Stimulated activated effector memory CD8-positive, alpha-beta T cell treated with anti-CD3 and anti-CD28 coated beads, Interleukin-12 subunit alpha, Interleukin-12 subunit beta, amount 100 ng/mL, for 72 hours (primary cell): ENCODE measurements around the gene ABR.

ENCODE experiments used
- ATAC-seq: fragments of 150-1000 bp; cut with Tn5 transposase; 2 replicates; pipeline ENCODE4 v1.10.0; 2021
- DNase-seq, 2 donors: peaks; one replicate each; pipeline ENCODE4 v3.0.0; 2021 to 2022; ENCODE audit warnings: low spot score in 2 of 2
- H3K27ac Mint-ChIP-seq: one replicate; pipeline ENCODE4 v1.8.0; 2022; ENCODE audit warnings: mild to moderate bottlenecking, mixed read lengths
- H3K36me3 Mint-ChIP-seq: one replicate; pipeline ENCODE4 v1.8.0; 2022; ENCODE audit warnings: mild to moderate bottlenecking, mixed read lengths
- H3K4me1 Mint-ChIP-seq: one replicate; pipeline ENCODE4 v1.8.0; 2022; ENCODE audit warnings: mixed read lengths
- H3K4me3 Mint-ChIP-seq: one replicate; pipeline ENCODE4 v1.8.0; 2022; ENCODE audit warnings: mild to moderate bottlenecking, mixed read lengths
- H3K9me3 Mint-ChIP-seq: one replicate; pipeline ENCODE4 v1.8.0; 2022; ENCODE audit warnings: mixed read lengths

ABR gene

DNA sequence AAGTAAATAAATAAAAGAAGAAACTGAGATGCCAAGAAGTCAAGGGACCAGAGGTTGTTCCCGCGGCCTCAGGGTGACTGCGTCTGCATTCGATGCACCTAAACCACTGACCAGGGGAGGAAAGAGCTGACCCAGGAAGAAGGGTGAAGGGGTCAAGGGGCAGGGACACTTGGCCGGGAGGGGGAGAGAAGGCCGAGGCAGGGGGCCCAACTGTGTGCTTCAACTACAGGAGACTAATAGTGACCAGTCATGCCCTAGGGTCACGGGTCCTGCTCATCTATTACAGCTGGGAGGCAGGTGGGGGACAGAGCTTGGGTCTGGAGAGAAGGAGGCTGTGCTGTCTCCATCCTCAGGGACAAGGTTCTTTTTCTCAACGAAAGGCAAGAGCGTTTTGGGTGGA, 138.0 kb downstream of the ABR start:
- no peaks in the 10 kb centered on the region for H3K9me3 Mint-ChIP-seq
- H3K4me1 Mint-ChIP-seq = peaks cover 14% of the 10 kb centered on the region
- no peak overlapping the region for H3K4me3 Mint-ChIP-seq
- ATAC-seq (no peak), DNase-seq (no peak)
- peaks cover 29% of the 10 kb centered on the region for H3K36me3 Mint-ChIP-seq
- H3K27ac Mint-ChIP-seq = no peak overlapping the region

DNA sequence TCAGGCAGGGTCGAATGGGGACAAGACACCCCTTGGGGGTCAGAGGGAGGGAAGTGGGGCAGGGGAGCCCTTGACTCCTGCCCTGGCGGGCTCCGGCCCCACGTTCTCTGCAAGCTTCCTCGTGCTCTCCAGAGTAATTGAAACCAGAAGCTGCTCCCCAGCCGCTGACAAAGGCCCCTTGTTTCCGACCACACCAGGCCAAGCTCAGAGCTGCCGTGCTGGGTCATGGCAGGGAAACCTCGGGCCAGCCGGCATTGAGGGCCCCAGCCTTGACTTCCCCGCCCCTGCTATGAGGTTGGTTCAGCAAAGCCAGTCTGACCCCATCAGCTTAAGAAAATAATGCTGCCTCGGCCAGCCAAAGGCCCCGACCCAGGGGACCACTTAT, 139.6 kb downstream of the ABR start:
- Mint-ChIP-seq H3K27ac (no peak overlapping the region), H3K4me3 (no peak overlapping the region), H3K36me3 (peaks cover 28% of the 10 kb centered on the region), H3K9me3 (no peaks in the 10 kb centered on the region), H3K4me1 (peaks cover 14% of the 10 kb centered on the region)
- DNase-seq (no peak), ATAC-seq (no peak)

DNA sequence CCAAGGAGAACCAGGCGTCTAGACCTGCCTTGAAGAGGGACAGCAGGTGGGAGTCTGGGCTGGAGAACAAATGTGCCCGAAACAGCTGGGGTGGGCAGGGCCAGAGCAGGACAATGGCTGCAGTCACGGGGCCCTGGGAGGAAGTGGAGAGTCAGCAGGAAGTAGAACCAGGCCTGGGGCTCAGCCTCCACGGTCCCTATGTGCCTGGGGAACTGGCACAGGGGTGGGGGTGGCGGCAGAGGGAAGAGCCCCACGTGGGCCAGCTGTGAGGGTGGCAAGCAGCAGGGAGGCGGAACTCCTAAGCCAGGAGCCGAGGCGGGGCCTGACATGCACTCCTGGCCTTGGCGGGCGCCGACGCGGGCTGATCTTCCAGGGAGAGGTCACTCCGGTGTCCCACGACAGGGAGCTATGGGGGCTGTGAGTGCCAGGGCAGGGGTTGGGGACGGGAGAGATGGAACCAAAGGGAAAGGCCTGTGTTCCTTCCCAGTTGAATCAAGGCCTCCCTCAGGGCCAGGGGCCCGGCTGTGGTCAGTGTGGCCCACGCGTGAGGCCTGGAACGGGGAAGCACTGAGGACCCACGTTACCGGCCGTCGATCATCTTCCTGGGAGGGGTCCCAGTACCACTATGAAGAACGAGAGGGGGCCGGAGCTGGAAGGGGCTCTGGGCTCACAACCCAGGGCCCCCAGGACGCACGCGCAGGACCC, 140.1 kb downstream of the ABR start:
- peaks cover 27% of the 10 kb centered on the region for H3K36me3 Mint-ChIP-seq
- no peak for ATAC-seq

DNA sequence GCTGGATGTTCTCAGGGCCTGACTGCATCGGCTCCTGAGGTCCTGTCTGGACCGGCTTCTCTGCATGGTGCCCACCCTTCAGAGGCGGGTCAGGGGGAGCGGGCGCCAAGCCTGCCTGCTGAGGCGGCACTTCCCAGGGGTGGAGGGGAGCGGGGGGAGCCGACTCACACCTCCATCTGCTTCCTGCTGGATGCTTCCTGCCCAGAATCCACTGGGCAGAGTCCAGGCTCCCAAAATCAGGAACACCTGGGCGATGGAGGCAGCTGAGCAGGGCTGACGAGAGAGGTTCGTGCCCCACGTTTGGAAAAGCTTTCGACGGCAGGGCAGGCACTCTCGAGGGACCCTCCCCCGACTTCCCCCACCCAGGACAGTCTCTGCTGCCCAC, 140.7 kb downstream of the ABR start:
- Mint-ChIP-seq H3K36me3 (peaks cover 24% of the 10 kb centered on the region), H3K9me3 (no peaks in the 10 kb centered on the region), H3K4me1 (peaks cover 15% of the 10 kb centered on the region), H3K27ac (peak overlapping the region; percentile 23), H3K4me3 (no peak overlapping the region)
- ATAC-seq (no peak), DNase-seq (no peak)

More for the DNA sequence above, 140.1 kb downstream of the ABR start:
- Mint-ChIP-seq H3K4me1 (peaks cover 14% of the 10 kb centered on the region), H3K27ac (peak overlapping the region; percentile 23), H3K9me3 (no peaks in the 10 kb centered on the region), H3K4me3 (no peak overlapping the region)
- DNase-seq = no peak

DNA sequence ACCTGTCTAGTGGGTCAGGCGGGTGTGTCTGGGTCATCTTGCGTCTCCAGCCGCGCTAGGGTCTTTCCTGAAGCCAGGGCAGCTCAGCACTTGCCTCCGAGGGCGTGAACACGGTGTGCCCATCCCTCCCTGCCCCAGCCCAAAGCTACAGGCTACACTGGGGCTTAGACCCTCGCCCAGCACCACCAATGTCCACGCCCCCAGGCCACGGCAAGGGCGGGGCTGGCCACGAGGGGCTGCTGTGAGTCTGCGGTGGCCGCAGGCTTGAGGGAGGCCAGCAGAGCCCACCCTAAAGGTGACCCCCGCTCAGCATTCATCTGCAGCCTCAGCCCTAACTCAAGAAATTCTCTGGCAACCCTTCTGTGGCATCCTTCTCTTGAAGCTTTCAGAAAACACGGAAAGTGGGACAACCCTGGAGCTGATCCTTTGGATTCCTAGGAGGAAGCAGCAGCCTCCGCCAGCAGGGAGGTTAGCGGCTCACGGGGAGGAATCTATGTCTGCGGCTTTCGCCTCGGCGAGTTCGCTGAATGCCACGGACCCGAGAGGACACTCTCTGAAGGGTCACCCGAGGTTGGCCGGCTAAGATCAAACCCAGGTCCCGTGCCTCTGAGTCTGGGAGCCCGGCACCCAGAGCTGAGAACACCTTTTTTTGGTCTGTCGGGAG, 141.2 kb downstream of the ABR start:
- H3K9me3 Mint-ChIP-seq = no peaks in the 10 kb centered on the region
- H3K36me3 Mint-ChIP-seq = peaks cover 28% of the 10 kb centered on the region
- DNase-seq = no peak
- no peak overlapping the region for H3K4me3 Mint-ChIP-seq
- no peak for ATAC-seq
- no peak overlapping the region for H3K27ac Mint-ChIP-seq
- H3K4me1 Mint-ChIP-seq = peaks cover 20% of the 10 kb centered on the region

DNA sequence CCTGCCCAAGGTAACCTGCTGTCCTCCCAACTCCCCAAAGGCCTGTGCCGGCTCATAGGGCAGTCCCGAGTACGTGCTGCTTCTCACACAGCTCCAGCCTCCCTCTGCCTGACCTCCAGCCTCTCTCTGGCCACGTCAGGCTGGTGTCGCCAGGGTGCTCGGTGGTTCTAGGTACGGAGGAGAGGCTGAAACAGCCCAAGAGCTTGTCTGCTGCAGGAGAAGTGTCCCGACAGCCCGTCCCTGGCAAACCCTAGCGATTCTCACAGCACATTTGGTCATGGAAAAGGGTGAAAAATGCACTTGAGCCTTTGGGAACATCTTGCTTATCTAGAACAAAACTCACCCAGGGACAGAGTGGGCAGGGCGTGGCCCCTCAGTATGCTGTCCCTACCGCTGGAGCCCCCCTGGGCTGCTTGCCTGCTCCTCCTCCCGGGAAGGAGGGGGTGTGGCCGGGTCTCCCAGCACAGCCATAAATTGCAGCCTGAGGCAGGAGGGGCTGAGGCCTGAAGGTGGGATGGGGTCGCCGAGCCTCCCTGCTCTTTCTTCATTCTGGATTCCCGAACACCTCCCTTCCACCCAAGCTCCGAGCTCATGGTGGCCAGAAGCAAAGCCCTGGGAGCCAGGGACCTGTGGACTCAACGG, 142.4 kb downstream of the ABR start:
- Mint-ChIP-seq H3K27ac (no peak overlapping the region), H3K36me3 (peaks cover 29% of the 10 kb centered on the region), H3K9me3 (no peaks in the 10 kb centered on the region), H3K4me3 (no peak overlapping the region), H3K4me1 (peaks cover 16% of the 10 kb centered on the region)
- DNase-seq (no peak), ATAC-seq (no peak)

DNA sequence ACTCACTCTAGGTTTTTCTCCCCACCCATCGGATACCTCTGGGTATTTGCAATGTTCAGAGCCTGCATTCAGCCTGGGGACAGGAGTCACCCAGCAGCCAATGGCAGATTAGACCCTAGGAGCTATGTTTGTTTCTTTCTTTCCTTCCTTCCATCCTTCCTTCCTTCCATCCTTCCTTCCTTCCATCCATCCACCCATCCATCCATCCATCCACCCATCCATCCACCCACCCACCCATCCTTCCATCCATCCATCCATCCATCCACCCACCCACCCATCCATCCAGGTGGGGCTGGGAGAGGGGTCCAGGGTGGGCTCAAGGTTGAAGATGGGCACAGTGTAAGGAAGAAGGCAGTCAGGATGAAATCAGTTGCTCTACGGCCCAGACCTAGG, 142.9 kb downstream of the ABR start:
- H3K27ac Mint-ChIP-seq = peak overlapping the region; percentile 56
- H3K4me1 Mint-ChIP-seq = peaks cover 10% of the 10 kb centered on the region
- H3K4me3 Mint-ChIP-seq = no peak overlapping the region
- DNase-seq (no peak), ATAC-seq (no peak)
- H3K36me3 Mint-ChIP-seq = peaks cover 29% of the 10 kb centered on the region
- H3K9me3 Mint-ChIP-seq = no peaks in the 10 kb centered on the region

DNA sequence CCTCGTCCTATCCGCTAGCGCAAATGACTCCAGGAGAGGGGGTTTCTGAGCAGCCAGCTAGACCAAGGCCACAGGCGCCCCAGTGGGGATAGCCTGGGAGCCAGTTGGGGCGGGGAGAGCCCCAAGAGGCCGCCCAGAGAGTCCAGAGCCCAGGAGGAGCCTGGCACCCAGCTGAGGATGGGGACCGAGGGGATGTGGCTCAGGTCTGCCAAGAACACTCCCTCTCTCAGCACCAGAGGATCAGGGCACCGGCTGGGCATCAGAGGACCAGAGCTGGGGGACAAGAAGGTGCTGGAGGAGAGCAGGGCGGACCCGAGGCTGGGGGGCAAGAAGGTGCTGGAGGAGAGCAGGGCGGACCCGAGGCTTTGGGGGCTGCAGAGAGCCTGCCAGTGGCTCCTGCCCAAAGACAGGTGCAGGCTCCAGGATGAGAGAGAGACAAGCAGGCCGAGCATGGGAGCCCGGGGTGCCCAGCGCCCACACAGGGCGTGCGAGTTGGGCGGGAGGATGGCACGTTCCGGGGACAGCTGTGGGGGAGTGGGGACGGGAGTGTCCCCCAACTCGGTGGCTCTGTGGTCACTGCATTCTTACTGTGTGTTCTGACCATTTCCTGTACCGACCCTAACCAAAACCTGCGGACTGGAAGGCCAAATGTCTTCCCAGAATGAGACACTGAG, 143.5 kb downstream of the ABR start:
- Mint-ChIP-seq H3K9me3 (no peaks in the 10 kb centered on the region), H3K4me3 (no peak overlapping the region), H3K27ac (peak overlapping the region; percentile 56), H3K36me3 (peaks cover 29% of the 10 kb centered on the region), H3K4me1 (peaks cover 8% of the 10 kb centered on the region)
- DNase-seq (no peak), ATAC-seq (no peak)

DNA sequence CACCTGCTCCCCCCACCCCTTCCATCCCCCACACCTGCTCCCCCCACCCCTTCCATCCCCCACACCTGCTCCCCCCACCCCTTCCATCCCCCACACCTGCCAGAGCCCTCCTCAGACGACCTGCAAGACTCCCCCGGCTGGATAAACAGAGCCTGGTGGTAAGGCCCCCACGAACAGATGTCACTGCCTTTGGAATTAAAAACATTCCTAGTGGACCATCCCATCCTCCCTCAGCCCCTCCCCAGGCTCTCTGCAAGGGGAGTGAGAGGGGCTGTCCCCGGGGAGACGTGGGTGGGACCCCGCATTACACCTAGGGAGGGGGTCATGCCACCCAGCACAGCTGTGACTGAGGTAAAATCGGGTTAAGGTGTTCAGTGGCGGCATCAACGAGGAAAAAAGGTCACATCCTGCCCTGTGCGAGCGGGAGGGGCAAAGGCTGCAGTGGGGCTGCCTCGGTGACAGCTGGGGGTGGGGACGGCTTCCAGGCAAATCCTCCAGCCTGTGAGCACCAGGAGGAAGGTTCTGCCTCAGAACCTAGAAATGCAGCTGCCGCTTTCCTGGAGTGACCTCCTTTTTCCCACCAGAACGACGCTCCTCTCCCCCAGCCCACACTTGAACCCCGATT, 144.1 kb downstream of the ABR start:
- Mint-ChIP-seq H3K27ac (peak overlapping the region; percentile 56), H3K9me3 (no peaks in the 10 kb centered on the region), H3K4me1 (peaks cover 8% of the 10 kb centered on the region), H3K4me3 (no peak overlapping the region), H3K36me3 (peaks cover 26% of the 10 kb centered on the region)
- ATAC-seq (no peak), DNase-seq (no peak)

DNA sequence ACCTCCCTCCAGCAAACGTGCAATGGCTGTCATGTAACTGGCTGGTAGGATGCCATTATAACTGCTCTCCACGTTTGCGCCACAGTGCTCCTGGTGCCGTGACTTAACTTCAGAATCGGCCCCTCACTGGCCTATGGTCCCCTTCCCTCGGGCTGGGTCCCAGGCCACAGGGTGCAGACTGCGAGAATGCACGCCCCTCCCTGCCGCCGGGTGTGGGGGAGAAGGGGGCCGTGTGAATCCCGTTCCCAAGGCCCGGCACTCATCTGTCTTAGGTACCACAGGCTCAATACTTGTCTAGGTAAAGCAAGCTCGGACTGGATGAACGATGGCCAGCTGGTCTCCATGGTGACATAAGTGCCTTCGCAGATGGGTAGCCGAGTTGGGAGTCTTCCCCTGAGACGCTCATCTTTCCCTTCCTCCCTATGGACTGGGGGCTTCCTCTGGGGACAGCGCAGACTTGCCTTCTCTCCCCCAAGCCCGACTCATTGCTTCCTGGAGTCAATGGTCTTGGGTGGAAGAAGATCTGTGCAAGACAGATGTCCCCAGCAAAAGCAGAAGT, 145.1 kb downstream of the ABR start:
- ATAC-seq (no peak), DNase-seq (no peak)
- H3K36me3 Mint-ChIP-seq = peaks cover 29% of the 10 kb centered on the region
- H3K4me1 Mint-ChIP-seq = peaks cover 8% of the 10 kb centered on the region
- H3K27ac Mint-ChIP-seq = no peak overlapping the region
- no peak overlapping the region for H3K4me3 Mint-ChIP-seq
- H3K9me3 Mint-ChIP-seq = no peaks in the 10 kb centered on the region

DNA sequence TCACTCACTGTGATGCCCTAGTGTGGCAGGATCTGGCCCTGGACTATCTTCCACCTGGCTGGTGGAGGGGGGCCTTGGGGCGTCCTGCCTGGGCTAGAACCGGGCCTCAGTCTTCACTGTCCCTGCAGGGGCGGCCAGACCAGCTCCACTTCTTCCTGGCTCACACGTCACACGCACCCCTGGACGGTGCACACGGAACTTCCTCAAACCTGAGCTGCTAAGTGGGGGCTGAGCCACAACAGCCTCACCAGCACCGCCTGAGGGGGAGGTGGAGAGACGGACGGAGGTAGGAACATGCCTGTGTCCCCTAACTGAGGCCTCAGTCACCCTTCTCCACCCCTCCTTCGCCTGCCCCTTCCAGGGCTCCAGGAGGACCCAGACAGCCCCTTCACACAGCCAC, 146.3 kb downstream of the ABR start:
- Mint-ChIP-seq H3K36me3 (peaks cover 18% of the 10 kb centered on the region), H3K27ac (no peak overlapping the region), H3K9me3 (no peaks in the 10 kb centered on the region), H3K4me1 (peaks cover 14% of the 10 kb centered on the region), H3K4me3 (no peak overlapping the region)
- no peak for DNase-seq
- ATAC-seq = no peak

DNA sequence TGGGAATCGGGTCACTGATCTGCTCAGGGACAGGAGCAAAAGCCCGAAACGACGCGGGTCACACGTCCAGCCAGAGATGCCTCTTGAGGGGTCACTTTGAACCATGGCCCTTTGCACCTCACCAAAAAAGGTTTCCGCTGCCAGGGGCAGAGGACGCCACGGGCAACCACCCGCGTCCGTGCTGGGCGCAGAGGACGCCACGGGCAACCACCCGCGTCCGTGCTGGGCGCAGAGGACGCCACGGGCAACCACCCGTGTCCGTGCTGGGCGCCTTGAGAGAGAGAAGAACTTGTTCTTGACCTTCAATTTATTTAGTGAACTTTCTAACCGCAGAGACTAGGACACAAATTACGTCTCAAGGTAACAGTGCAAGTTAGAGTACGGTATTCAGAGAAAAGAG, 147.4 kb downstream of the ABR start:
- no peaks in the 10 kb centered on the region for H3K9me3 Mint-ChIP-seq
- H3K36me3 Mint-ChIP-seq = peaks cover 11% of the 10 kb centered on the region
- DNase-seq = no peak
- no peak for ATAC-seq
- no peak overlapping the region for H3K27ac Mint-ChIP-seq
- no peak overlapping the region for H3K4me3 Mint-ChIP-seq
- peaks cover 14% of the 10 kb centered on the region for H3K4me1 Mint-ChIP-seq

DNA sequence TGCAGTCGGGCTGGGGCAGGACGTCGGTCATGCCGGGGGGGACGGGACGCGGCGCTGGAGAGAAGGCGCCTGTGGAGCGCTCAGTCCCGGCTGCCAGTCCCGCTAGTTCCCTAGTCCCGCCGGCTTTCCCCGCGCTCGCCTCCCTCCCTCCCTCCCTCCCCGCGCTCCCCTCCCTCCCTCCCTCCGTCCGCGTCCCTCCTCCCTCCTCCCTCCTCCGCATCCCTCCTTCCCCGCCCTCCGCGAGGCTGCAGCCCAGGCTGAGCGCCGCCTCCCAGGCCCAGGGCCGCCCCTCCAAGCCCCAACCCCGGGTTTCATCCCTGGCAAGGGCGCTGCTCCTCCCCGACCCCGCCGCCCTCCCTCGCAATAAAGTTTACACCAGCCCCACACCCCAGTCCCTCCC, 148.1 kb downstream of the ABR start:
- DNase-seq (no peak), ATAC-seq (no peak)
- H3K36me3 Mint-ChIP-seq = peaks cover 11% of the 10 kb centered on the region
- no peak overlapping the region for H3K27ac Mint-ChIP-seq
- peaks cover 14% of the 10 kb centered on the region for H3K4me1 Mint-ChIP-seq
- H3K4me3 Mint-ChIP-seq = no peak overlapping the region
- H3K9me3 Mint-ChIP-seq = no peaks in the 10 kb centered on the region

DNA sequence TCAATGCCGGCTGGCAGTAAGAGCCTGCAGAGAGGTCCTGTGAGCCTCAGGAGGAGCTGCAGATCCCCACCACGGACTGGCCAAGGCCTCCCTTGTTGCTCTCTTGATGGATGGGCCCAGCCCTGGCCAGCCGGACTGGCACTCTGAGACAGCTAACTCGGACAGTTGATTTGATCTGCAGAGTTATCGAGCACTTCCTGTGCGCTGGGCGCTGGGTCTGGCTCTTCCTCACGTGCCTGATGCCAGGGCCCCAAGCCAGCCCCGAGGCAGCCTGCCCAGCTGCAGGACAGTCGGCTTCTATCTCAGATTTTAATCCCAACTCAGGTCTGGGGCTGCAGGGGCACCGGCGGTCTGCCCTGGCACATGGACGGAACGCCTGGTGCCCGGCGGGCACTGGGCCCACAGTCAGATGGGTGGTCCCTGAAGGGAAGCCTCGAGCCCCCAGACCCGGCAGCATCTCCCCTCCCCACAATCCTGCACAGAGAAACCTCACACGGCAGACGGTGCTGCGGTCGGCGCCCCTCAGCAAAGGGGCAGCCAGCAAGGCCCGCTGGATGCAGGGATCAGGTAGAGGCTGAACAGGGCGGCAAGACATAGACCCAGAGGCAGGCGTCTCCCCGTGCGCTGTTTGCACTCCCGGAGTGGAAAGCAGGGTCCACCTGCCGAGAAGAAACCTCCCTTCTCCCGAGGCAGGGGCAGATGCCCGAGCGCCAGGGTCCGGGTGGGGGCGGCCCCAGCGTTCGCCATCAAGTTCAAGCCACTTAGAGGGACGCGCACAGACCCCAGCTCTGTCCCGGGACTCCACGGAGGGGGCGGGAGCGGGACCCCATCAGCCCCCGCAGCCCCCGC, 148.9 kb downstream of the ABR start:
- no peaks in the 10 kb centered on the region for H3K9me3 Mint-ChIP-seq
- no peak for DNase-seq
- ATAC-seq = no peak
- peaks cover 11% of the 10 kb centered on the region for H3K36me3 Mint-ChIP-seq
- H3K27ac Mint-ChIP-seq = no peak overlapping the region
- H3K4me1 Mint-ChIP-seq = peaks cover 17% of the 10 kb centered on the region
- H3K4me3 Mint-ChIP-seq = no peak overlapping the region
